NCI-H1417 (cell line): ENCODE results near the gene COL1A2.

Experiments used
- DNase-seq, 3 experiments: peaks; one replicate each; lab custom pipeline; 2025; lab: John Stamatoyannopoulos, UW

The COL1A2 gene

DNA sequence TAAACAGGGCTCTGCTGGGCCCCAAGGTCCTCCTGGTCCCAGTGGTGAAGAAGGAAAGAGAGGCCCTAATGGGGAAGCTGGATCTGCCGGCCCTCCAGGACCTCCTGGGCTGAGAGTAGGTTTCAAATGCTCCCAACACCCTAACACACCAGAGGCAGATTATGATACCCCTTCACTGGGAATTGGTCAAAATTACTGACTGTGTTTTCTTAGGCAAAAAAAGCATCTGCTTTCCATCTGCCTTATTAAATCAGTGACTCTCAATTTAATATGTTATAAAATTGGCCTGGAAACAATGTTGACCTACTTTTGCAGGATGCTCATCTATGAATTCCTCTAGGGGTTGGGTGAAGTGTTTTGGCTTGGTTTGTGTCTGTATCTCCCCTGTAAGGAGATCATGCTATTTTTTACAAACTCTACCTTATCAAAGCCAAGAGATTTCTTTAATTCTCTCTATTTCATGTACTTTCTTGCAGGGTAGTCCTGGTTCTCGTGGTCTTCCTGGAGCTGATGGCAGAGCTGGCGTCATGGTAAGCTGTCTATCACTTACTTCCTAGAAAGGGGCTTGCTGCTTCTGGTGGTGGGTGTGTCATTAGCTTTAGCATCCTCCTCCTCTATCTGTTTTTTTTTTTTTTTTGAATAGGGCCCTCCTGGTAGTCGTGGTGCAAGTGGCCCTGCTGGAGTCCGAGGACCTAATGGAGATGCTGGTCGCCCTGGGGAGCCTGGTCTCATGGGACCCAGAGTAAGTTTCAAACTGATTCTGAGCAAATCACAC lies 15.9 kb downstream of the COL1A2 start:
- no peak for DNase-seq

GRCh38 chr7:94411188-94411466 lies 16.4 kb downstream of the COL1A2 start:
- DNase-seq: no peak

GRCh38 chr7:94412762-94413322 lies 18.1 kb downstream of the COL1A2 start:
- DNase-seq: no peak

- peak in 2 of 3 experiments; percentile 41 to 88 for DNase-seq
Measured at GRCh38 chr7:94414481-94414880, 19.8 kb downstream of the COL1A2 start.

DNA sequence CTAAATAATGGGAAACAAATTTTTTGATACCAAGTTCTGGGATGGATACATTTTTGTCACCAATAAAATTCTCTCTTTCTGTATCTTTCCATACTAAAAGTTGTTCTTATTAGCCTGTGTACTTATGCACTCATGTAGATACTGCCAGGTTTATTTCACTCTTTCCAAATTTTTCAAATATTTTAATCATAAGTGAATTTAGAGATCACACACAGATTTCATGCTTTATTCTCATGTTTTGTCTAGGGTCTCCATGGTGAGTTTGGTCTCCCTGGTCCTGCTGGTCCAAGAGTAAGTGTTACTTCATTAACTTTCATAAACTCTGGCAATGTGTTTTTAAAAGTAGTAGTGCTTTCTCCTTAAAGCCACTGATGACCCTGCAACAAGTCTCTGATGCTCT lies 20.3 kb downstream of the COL1A2 start:
- no peak for DNase-seq

- DNase-seq: peak in 1 of 3 experiments; percentile 81
Measured at GRCh38 chr7:94417306-94417705, 22.6 kb downstream of the COL1A2 start.

- peak in 1 of 3 experiments; percentile 19 for DNase-seq
Measured at GRCh38 chr7:94417901-94418300, 23.2 kb downstream of the COL1A2 start.

GRCh38 chr7:94418851-94419250 lies 24.2 kb downstream of the COL1A2 start:
- no peak for DNase-seq

GRCh38 chr7:94420328-94420727 lies 25.6 kb downstream of the COL1A2 start:
- no peak for DNase-seq

GRCh38 chr7:94421681-94422080 lies 27.0 kb downstream of the COL1A2 start:
- no peak for DNase-seq

GRCh38 chr7:94422136-94422535 lies 27.4 kb downstream of the COL1A2 start:
- DNase-seq: no peak

- DNase-seq: no peak
Measured at GRCh38 chr7:94422827-94423460, 28.2 kb downstream of the COL1A2 start.

DNA sequence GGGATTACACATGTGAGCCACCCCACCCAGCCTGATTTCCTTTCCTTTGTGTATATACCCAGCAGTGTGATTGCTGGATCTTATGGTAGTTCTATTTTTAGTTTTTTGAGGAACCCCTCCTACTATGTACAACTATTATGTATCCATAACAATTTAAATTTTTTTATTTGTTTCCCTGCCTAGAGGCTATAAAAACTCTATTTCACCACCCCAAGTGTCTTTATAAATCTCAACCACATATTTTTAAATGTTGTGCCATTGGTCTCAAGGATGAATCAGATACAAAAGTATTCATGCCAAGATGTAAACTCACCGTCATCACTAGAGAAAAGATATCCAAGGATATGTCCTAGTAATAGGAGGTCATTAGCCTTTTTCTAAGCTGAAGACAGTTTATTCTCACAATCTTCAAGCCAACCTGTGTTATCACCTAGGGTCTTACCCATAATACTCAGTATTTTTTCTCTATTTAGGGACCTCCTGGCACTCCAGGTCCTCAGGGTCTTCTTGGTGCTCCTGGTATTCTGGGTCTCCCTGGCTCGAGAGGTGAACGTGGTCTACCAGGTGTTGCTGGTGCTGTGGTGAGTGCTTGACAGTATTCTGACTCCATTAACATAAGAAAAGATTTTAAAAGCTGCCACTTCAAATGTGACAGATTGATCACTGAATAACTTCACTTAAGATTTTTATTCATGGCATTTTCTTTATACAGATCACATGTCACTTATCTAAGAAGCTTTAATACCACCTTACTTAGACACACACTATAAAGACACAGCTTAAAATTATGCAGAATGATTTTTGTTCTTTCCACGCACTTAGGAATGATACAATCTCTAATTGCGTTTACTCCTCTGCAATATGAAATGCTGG lies 29.4 kb downstream of the COL1A2 start:
- peak in 1 of 3 experiments; percentile 49 for DNase-seq

GRCh38 chr7:94425546-94425945 lies 30.9 kb downstream of the COL1A2 start:
- no peak for DNase-seq

GRCh38 chr7:94426980-94427875 lies 32.5 kb downstream of the COL1A2 start:
- DNase-seq: no peak

DNA sequence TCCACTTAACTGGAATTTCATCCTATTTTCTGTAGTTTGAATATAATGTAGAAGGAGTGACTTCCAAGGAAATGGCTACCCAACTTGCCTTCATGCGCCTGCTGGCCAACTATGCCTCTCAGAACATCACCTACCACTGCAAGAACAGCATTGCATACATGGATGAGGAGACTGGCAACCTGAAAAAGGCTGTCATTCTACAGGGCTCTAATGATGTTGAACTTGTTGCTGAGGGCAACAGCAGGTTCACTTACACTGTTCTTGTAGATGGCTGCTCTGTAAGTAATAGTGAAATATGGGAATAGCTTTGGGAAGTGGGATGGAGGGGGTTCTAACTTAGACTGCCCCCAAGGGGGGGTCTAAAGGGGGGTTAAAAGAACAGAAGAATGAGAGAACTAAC lies 34.5 kb downstream of the COL1A2 start:
- DNase-seq: peak in 1 of 3 experiments; percentile 30

GRCh38 chr7:94431176-94431575 lies 36.5 kb downstream of the COL1A2 start:
- no peak for DNase-seq

DNA sequence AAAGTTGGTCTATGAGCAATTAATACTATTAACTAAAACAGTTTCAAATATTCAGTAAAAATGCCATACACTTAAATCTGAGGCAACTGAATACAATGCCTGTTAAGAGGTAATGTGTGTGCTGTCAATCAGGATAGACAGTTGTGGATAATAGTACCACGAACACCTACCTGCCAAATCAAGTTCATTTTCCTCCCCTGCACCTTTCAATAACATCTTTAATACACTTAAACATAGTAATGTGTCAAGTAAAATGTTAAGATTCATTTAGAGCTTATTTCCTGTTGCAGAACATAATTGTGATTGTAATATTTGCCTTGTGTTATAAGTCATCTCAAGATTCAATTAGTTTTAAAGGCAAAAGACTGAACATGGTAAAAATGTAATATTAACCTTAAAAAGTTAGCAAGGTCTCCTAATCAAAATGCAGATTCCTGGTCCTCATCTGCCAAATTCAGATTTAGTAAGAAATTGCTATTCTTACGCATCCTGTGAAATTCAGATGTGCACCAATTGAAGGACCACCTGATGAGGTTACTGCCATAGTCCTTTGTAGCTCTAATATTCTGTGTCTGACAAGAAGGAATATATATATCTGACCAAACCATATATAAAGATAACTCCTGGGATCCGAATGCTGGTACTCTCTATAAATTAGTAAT lies 37.1 kb downstream of the COL1A2 start:
- no peak for DNase-seq

GRCh38 chr7:94432281-94432670 lies 37.6 kb downstream of the COL1A2 start:
- DNase-seq: no peak

DNA sequence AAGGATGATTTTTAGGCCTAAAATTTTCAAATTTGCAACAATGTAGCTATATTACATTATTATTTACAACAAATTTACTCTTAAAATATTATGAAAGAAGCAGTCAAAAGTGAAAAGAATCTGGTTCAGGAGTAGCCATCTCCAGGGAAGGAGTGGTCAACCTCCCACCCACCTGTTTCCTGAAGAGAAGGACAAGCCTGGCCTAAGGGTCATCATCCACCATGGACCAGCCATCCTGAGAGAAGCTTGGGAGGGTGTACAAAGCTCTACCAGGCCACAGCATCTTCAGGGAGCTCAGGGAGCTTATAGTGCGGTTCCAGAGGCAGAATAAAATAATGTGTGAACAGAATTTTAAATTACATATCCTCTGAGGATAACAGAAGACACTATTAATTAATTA lies 38.1 kb downstream of the COL1A2 start:
- DNase-seq: no peak

DNA sequence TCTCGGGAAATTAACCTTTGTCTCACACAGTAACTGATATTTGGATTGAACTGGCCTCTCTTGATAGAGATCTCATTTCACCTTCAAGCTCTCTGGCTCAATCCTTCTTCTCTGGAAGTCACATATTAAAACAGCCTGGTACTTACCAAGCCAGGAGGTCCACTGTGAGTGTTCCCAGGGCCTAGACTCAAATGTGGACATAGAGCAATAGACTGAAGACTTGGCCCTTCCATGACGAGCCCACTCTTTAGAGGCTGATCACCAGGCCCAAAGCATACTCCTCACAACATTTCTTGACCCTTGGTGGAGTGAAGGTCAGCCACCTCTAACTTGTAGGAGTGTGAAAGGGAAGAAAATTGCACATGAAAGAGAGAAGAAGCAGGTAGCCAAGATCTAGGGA lies 38.5 kb downstream of the COL1A2 start:
- no peak for DNase-seq
